GM19467 (cell line): ENCODE results near the gene ZNF835.

ENCODE experiments used
- ATAC-seq: cut with Tn5 transposase; IDR thresholded peaks from one replicate; pipeline ENCODE4 v1.9.1; 2021; ENCODE audit warnings: mild to moderate bottlenecking, moderate library complexity; ENCODE audit not compliant: unreplicated experiment

Gene ZNF835

GRCh38 chr19:56664511-56664910 lies 7.0 kb downstream of the ZNF835 start:
- ATAC-seq: no peak

GRCh38 chr19:56663931-56664500 lies 7.5 kb downstream of the ZNF835 start:
- no peak for ATAC-seq

GRCh38 chr19:56661248-56661647 lies 10.3 kb downstream of the ZNF835 start:
- no peak for ATAC-seq

GRCh38 chr19:56660381-56661107 lies 11.0 kb downstream of the ZNF835 start:
- ATAC-seq: no peak

GRCh38 chr19:56654151-56654550 lies 17.4 kb downstream of the ZNF835 start:
- ATAC-seq: no peak

- ATAC-seq: no peak
Measured at GRCh38 chr19:56643460-56643955, 28.0 kb downstream of the ZNF835 start.

GRCh38 chr19:56642711-56643459 lies 28.7 kb downstream of the ZNF835 start, which contains the start of gene SMIM17:
Gene SMIM17 (plus strand): TSS chr19:56643159. CDS start chr19:56645668, 2,509 bp downstream.
- no peak for ATAC-seq

- no peak for ATAC-seq
Measured at GRCh38 chr19:56639217-56639616, 32.3 kb downstream of the ZNF835 start.

GRCh38 chr19:56637976-56638555 lies 33.5 kb downstream of the ZNF835 start:
- ATAC-seq: no peak

- no peak for ATAC-seq
Measured at GRCh38 chr19:56633021-56633420, 38.5 kb downstream of the ZNF835 start.

GRCh38 chr19:56625708-56626107 lies 45.8 kb downstream of the ZNF835 start:
- ATAC-seq: no peak

- no peak for ATAC-seq
Measured at GRCh38 chr19:56623006-56623405, 48.6 kb downstream of the ZNF835 start.

GRCh38 chr19:56622374-56622773 lies 49.2 kb downstream of the ZNF835 start:
- no peak for ATAC-seq

- no peak for ATAC-seq
Measured at GRCh38 chr19:56619121-56619520, 52.4 kb downstream of the ZNF835 start.

GRCh38 chr19:56617531-56617930 lies 54.0 kb downstream of the ZNF835 start:
- no peak for ATAC-seq

GRCh38 chr19:56613639-56614038 lies 57.9 kb downstream of the ZNF835 start:
- no peak for ATAC-seq

GRCh38 chr19:56612737-56613136 lies 58.8 kb downstream of the ZNF835 start:
- ATAC-seq: no peak
